HCT116 (cell line): ENCODE results near the gene MSH3. TPM values are rescaled to one million over a fixed set of nuclear protein-coding genes. Genes with fewer than 3 reads are reported as not detected.

Experiments
- ATAC-seq: fragments of 200-7000 bp; cut with Tn5 transposase; 2 replicates; pipeline ENCODE4 v1.9.1; 2020; ENCODE audit warnings: mild to moderate bottlenecking, moderate library complexity
- BruUV-seq: library from RNA; stranded (reverse); fragments of 400-500 nt; replicated peaks from 2 replicates; lab custom pipeline; 2021; lab: Mats Ljungman, UMichigan
- CTCF ChIA-PET: fragments of 300-600 bp; sonication (Branson Sonifier 250); formaldehyde crosslinking; loops from one replicate; lab custom pipeline; 2021; ENCODE audit warnings: antibody characterized with exemption; lab: Charles Lee
- POLR2A ChIA-PET: fragments of 300-600, 350-600 bp; sonication (Branson Sonifier 250); formaldehyde crosslinking; loops from one replicate; lab custom pipeline; 2021; ENCODE audit warnings: antibody characterized with exemption; lab: Charles Lee
- RAD21 ChIA-PET, 2 experiments: fragments of 300-600 bp; sonication (Branson Sonifier 250); formaldehyde crosslinking; loops; one replicate each; lab custom pipeline; 2023; ENCODE audit warnings: low total read pairs in 2 of 2; ENCODE audit not compliant: uncharacterized antibody in 2 of 2, unreplicated experiment in 2 of 2, low non-redundant PET in 1 of 2; lab: Charles Lee
- DNase-seq: peaks from one replicate; pipeline ENCODE4 v3.0.0-alpha.2; 2010; ENCODE audit warnings: low read depth, low spot score
- H2AFZ ChIP-seq: fragments of 200-600 bp; shearing (Covaris generic), sonication (generic); 2 replicates; pipeline ENCODE4 v1.6.1; 2017; ENCODE audit warnings: low read depth, mixed run types, mixed read lengths, antibody characterized with exemption, low read length; ENCODE audit not compliant: poor library complexity, severe bottlenecking
- H3K27ac ChIP-seq: 2 replicates; pipeline ENCODE4 v1.5.1; 2012; ENCODE audit warnings: low read depth, low read length
- H3K27me3 ChIP-seq: fragments of 200-600 bp; sonication (generic); 2 replicates; pipeline ENCODE4 v1.6.1; 2016; ENCODE audit warnings: mixed run types, low read length, mixed read lengths; ENCODE audit not compliant: insufficient read depth
- H3K36me3 ChIP-seq, 2 experiments: fragments of 200-500 bp in 1 of 2; fragments of 200-600 bp in 1 of 2; sonication (Bioruptor generic) in 1 of 2; sonication (generic) in 1 of 2; 2 replicates each; pipeline versions ENCODE4 v1.5.1 to v1.6.1; 2014 to 2016; ENCODE audit warnings: low read length in 2 of 2, inconsistent platforms in 1 of 2, mixed read lengths in 1 of 2, mixed run types in 1 of 2; ENCODE audit not compliant: insufficient read depth in 2 of 2, control insufficient read depth in 1 of 2
- H3K4me1 ChIP-seq, 2 experiments: fragments of 200-600 bp in 1 of 2; sonication (generic) in 1 of 2; 2 replicates each; pipeline versions ENCODE4 v1.5.1 to v1.6.1; 2012 to 2017; ENCODE audit warnings: low read length in 2 of 2, inconsistent platforms in 1 of 2, mild to moderate bottlenecking in 1 of 2, mixed read lengths in 1 of 2, mixed run types in 1 of 2, moderate library complexity in 1 of 2; ENCODE audit not compliant: insufficient read depth in 2 of 2, control insufficient read depth in 1 of 2
- H3K4me2 ChIP-seq: fragments of 200-600 bp; sonication (generic); 2 replicates; pipeline ENCODE4 v1.6.1; 2017; ENCODE audit warnings: mixed run types, low read length, mixed read lengths
- H3K4me3 ChIP-seq, 2 experiments: fragments of 200-600 bp in 1 of 2; sonication (generic) in 1 of 2; replicated peaks in 1 of 2; 2 replicates each; pipeline ENCODE4 v1.5.1; 2011 to 2016; ENCODE audit warnings: low read length in 2 of 2, control low read depth in 1 of 2, low read depth in 1 of 2, mild to moderate bottlenecking in 1 of 2, mixed read lengths in 1 of 2, mixed run types in 1 of 2
- H3K79me2 ChIP-seq: fragments of 200-600 bp; sonication (generic); 2 replicates; pipeline ENCODE4 v1.6.1; 2017; ENCODE audit warnings: mild to moderate bottlenecking, mixed run types, low read length, moderate library complexity, mixed read lengths; ENCODE audit not compliant: insufficient read depth
- H3K9ac ChIP-seq: fragments of 200-600 bp; sonication (generic); 2 replicates; pipeline ENCODE4 v1.6.1; 2016; ENCODE audit warnings: low read length, mixed read lengths
- H3K9me2 ChIP-seq: fragments of 200-600 bp; sonication (generic), shearing (Covaris generic); 2 replicates; pipeline ENCODE4 v1.6.1; 2017; ENCODE audit warnings: mixed run types, mild to moderate bottlenecking, moderate library complexity; ENCODE audit not compliant: insufficient read depth
- H3K9me3 ChIP-seq, 2 experiments: fragments of 200-500 bp in 1 of 2; fragments of 200-600 bp in 1 of 2; sonication (Bioruptor generic) in 1 of 2; sonication (generic) in 1 of 2; 2 replicates each; pipeline ENCODE4 v1.6.1; 2014 to 2017; ENCODE audit warnings: low read length in 2 of 2, mixed read lengths in 2 of 2, inconsistent platforms in 1 of 2, low read depth in 1 of 2, mild to moderate bottlenecking in 1 of 2, mixed run types in 1 of 2, moderate library complexity in 1 of 2; ENCODE audit not compliant: control insufficient read depth in 1 of 2, insufficient read depth in 1 of 2
- H4K20me1 ChIP-seq: fragments of 200-600 bp; sonication (generic), shearing (Covaris generic); 2 replicates; pipeline ENCODE4 v1.6.1; 2017; ENCODE audit warnings: mixed run types, mild to moderate bottlenecking, moderate library complexity; ENCODE audit not compliant: insufficient read depth
- CBX3 ChIP-seq: IDR thresholded peaks from 2 replicates; pipeline ENCODE4 v1.6.1; 2012; ENCODE audit warnings: low read depth
- CEBPB ChIP-seq: IDR thresholded peaks from 2 replicates; pipeline ENCODE4 v1.6.1; 2012; ENCODE audit warnings: low read depth
- EGR1 ChIP-seq: IDR thresholded peaks from 2 replicates; pipeline ENCODE4 v1.6.1; 2012; ENCODE audit warnings: low read depth
- ELF1 ChIP-seq: IDR thresholded peaks from 2 replicates; pipeline ENCODE4 v1.6.1; 2012; ENCODE audit warnings: low read depth, borderline replicate concordance
- EZH2 ChIP-seq: fragments of 200-600 bp; sonication (generic); IDR thresholded peaks from 2 replicates; pipeline ENCODE4 v1.6.1; 2017; ENCODE audit warnings: antibody characterized with exemption, mixed run types
- EZH2phosphoT487 ChIP-seq: fragments of 200-600 bp; IDR thresholded peaks from 2 replicates; pipeline ENCODE4 v1.6.1; 2018; ENCODE audit warnings: antibody characterized with exemption, borderline replicate concordance
- JUND ChIP-seq: IDR thresholded peaks from 2 replicates; pipeline ENCODE4 v1.6.1; 2012
- RAD21 ChIP-seq: IDR thresholded peaks from 2 replicates; pipeline ENCODE4 v1.6.1; 2012; ENCODE audit warnings: low read depth, mild to moderate bottlenecking
- SIN3A ChIP-seq: IDR thresholded peaks from 2 replicates; pipeline ENCODE4 v1.6.1; 2012; ENCODE audit warnings: low read depth
- SP1 ChIP-seq: IDR thresholded peaks from 2 replicates; pipeline ENCODE4 v1.6.1; 2012; ENCODE audit warnings: low read depth
- SRF ChIP-seq: IDR thresholded peaks from 2 replicates; pipeline ENCODE4 v1.6.1; 2012; ENCODE audit warnings: low read depth
- ZNF274 ChIP-seq: fragments of 200-500 bp; sonication (Bioruptor generic); IDR thresholded peaks from 2 replicates; pipeline ENCODE4 v1.6.1; 2014; ENCODE audit warnings: mild to moderate bottlenecking, low read depth, low read length, inconsistent platforms
- intact Hi-C: fragments of 100-400 bp; cut with micrococcal nuclease; formaldehyde crosslinking; loops from 2 replicates; pipeline ENCODE4 v1.10.0; 2022
- total RNA-seq: library from RNA; stranded (reverse); gene quantifications from one replicate; pipeline ENCODE4 v1.2.1, GENCODE V29; 2021; ENCODE audit not compliant: unreplicated experiment
- TF ChIP-seq, protein P1 (sequence below): IDR thresholded peaks from 2 replicates; pipeline ENCODE4 v1.6.1; 2012; ENCODE audit warnings: low read depth
- TF ChIP-seq, protein P2 (sequence below): IDR thresholded peaks from 2 replicates; pipeline ENCODE4 v1.6.1; 2011; ENCODE audit warnings: mild to moderate bottlenecking, low read length, moderate library complexity; ENCODE audit not compliant: insufficient replicate concordance; ENCODE audit errors: extremely low read depth
- TF ChIP-seq, protein P3 (sequence below): IDR thresholded peaks from 2 replicates; pipeline ENCODE4 v1.6.1; 2012

Gene MSH3
- total RNA-seq, 1 experiment from 2014 or later = 4.9 TPM

DNA sequence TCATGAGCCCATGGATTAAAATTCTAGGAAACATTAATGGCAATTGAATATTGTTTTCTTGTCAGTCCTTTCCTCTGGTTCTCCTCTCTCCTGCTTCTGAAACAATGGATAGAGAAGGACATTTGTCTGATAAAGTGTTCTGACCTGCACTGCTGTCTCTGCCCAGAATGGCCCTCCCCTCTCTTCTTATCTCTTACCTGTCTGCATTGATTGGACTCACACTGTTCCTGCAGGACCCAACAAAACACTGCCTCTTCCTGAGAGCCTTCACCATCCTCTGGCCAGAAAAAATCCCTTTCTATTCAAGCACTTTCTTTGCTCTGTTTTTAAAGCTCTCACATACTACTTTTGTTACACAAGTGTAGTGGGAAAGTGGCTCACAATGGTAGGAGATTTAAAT, 144.2 kb downstream of the MSH3 start:
- CTCF ChIA-PET = no interaction called here
- POLR2A ChIA-PET = no interaction called here
- DNase-seq = no peak
- H3K4me1 ChIP-seq = no peaks in the 10 kb centered on the region
- ATAC-seq = no peak
- no peaks in the 10 kb centered on the region for H3K9me2 ChIP-seq
- RAD21 ChIA-PET = interaction anchor here in 1 of 2 experiments (0.6 kb wide), 1 partner anchor 17 kb away, joined by 3 read pairs; no protein-coding TSS in a partner anchor
- H3K27ac ChIP-seq = no peak overlapping the region
- H2AFZ ChIP-seq = no peak overlapping the region
- H3K9me3 ChIP-seq = no peaks in the 10 kb centered on the region
- H3K27me3 ChIP-seq = no peaks in the 10 kb centered on the region
- TF ChIP-seq SRF = no peak
- no peak for TF ChIP-seq CBX3
- no peak for TF ChIP-seq EGR1
- TF ChIP-seq JUND = no peak
- TF ChIP-seq ELF1 = no peak
- TF ChIP-seq, protein P1, sequence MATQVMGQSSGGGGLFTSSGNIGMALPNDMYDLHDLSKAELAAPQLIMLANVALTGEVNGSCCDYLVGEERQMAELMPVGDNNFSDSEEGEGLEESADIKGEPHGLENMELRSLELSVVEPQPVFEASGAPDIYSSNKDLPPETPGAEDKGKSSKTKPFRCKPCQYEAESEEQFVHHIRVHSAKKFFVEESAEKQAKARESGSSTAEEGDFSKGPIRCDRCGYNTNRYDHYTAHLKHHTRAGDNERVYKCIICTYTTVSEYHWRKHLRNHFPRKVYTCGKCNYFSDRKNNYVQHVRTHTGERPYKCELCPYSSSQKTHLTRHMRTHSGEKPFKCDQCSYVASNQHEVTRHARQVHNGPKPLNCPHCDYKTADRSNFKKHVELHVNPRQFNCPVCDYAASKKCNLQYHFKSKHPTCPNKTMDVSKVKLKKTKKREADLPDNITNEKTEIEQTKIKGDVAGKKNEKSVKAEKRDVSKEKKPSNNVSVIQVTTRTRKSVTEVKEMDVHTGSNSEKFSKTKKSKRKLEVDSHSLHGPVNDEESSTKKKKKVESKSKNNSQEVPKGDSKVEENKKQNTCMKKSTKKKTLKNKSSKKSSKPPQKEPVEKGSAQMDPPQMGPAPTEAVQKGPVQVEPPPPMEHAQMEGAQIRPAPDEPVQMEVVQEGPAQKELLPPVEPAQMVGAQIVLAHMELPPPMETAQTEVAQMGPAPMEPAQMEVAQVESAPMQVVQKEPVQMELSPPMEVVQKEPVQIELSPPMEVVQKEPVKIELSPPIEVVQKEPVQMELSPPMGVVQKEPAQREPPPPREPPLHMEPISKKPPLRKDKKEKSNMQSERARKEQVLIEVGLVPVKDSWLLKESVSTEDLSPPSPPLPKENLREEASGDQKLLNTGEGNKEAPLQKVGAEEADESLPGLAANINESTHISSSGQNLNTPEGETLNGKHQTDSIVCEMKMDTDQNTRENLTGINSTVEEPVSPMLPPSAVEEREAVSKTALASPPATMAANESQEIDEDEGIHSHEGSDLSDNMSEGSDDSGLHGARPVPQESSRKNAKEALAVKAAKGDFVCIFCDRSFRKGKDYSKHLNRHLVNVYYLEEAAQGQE = no peak
- no peak for TF ChIP-seq EZH2phosphoT487
- no peak for TF ChIP-seq CEBPB
- TF ChIP-seq RAD21 = no peak
- TF ChIP-seq SIN3A = no peak
- TF ChIP-seq SP1 = no peak
- TF ChIP-seq, protein P2, sequence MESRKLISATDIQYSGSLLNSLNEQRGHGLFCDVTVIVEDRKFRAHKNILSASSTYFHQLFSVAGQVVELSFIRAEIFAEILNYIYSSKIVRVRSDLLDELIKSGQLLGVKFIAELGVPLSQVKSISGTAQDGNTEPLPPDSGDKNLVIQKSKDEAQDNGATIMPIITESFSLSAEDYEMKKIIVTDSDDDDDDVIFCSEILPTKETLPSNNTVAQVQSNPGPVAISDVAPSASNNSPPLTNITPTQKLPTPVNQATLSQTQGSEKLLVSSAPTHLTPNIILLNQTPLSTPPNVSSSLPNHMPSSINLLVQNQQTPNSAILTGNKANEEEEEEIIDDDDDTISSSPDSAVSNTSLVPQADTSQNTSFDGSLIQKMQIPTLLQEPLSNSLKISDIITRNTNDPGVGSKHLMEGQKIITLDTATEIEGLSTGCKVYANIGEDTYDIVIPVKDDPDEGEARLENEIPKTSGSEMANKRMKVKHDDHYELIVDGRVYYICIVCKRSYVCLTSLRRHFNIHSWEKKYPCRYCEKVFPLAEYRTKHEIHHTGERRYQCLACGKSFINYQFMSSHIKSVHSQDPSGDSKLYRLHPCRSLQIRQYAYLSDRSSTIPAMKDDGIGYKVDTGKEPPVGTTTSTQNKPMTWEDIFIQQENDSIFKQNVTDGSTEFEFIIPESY = no peak
- no peak for TF ChIP-seq ZNF274
- TF ChIP-seq, protein P3, sequence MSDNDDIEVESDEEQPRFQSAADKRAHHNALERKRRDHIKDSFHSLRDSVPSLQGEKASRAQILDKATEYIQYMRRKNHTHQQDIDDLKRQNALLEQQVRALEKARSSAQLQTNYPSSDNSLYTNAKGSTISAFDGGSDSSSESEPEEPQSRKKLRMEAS = no peak
- no peak for TF ChIP-seq EZH2
- intact Hi-C loops = no loop called here
- no peak overlapping the region for H3K4me3 ChIP-seq
- no peaks in the 10 kb centered on the region; a peak in 1 of 4 replicates for H3K36me3 ChIP-seq
- no peaks in the 10 kb centered on the region for H4K20me1 ChIP-seq
- no TSS peak for BruUV-seq
- no peaks in the 10 kb centered on the region for H3K79me2 ChIP-seq
- no peak overlapping the region for H3K9ac ChIP-seq
- H3K4me2 ChIP-seq = no peak overlapping the region
